ENCODE measurements around the gene B4GALNT3. TPM values are rescaled to one million over a fixed set of nuclear protein-coding genes. Genes with fewer than 3 reads are reported as not detected.
A peak's percentile ranks its signal among the peaks of the same experiment; 100 is the strongest.

The B4GALNT3 gene
- total and polyA plus RNA-seq, 2 experiments from 2014 or later, result 2.8 to 15.8 TPM

- no peaks in the 10 kb centered on the region for H3K9me2 ChIP-seq (ENCODE audit: insufficient read depth)
- DNase-seq (ENCODE audit: low spot score) (peak; percentile 26), ATAC-seq (no peak)
- no peaks in the 10 kb centered on the region for H3K36me3 ChIP-seq (ENCODE audit: insufficient read depth)
- H4K20me1 ChIP-seq (replicated peaks; ENCODE audit: insufficient read depth), result no peaks in the 10 kb centered on the region
- no peak overlapping the region for H3K4me2 ChIP-seq
- H3K36me3 Mint-ChIP-seq (ENCODE audit: low read depth), result peaks cover 3% of the 10 kb centered on the region; the same call in 1 of the 3 replicates
- H3K27me3 Mint-ChIP-seq (ENCODE audit: insufficient read depth, low read depth, poor library complexity), result peaks cover 8% of the 10 kb centered on the region
- no peaks in the 10 kb centered on the region for H3K9me3 Mint-ChIP-seq
- H2AFZ ChIP-seq, result no peak overlapping the region
- H3K4me1 ChIP-seq (ENCODE audit: insufficient read depth), result peaks cover 6% of the 10 kb centered on the region; the same call in 1 of the 2 replicates
- no peak overlapping the region for H3K27ac ChIP-seq (ENCODE audit: low read depth)
- no peaks in the 10 kb centered on the region for H3F3A ChIP-seq (replicated peaks; ENCODE audit: low read depth)
- peaks cover 7% of the 10 kb centered on the region for H3K27me3 ChIP-seq (ENCODE audit: insufficient read depth)
- no peak overlapping the region for H3K27ac Mint-ChIP-seq
- no peak overlapping the region; the same call in 1 of the 2 replicates for H3K4me3 ChIP-seq
- no peaks in the 10 kb centered on the region for H3K79me2 ChIP-seq (replicated peaks; ENCODE audit: insufficient read depth)
- peaks cover 11% of the 10 kb centered on the region for H3K4me1 Mint-ChIP-seq
- TF ChIP-seq JUNB (IDR thresholded peaks at IDR 0.05; ENCODE audit: unreplicated experiment), result no peak
- no peak for TF ChIP-seq REST (IDR thresholded peaks at IDR 0.05; ENCODE audit: unreplicated experiment)
- TF ChIP-seq POLR2AphosphoS5 (IDR thresholded peaks at IDR 0.05; ENCODE audit: low read depth), result no peak
- no peak for TF ChIP-seq ETS1 (IDR thresholded peaks at IDR 0.05)
- no peak for TF ChIP-seq CREB1 (CRISPR knock-in tag; IDR thresholded peaks at IDR 0.05; ENCODE audit: low read depth)
- no peak for TF ChIP-seq ZNF462 (CRISPR knock-in tag; IDR thresholded peaks at IDR 0.05)
- no peak for TF ChIP-seq CTCF (conservative IDR thresholded peaks at IDR 0.05; ENCODE audit: low read depth in 2 of 2)
- TF ChIP-seq EZH2phosphoT487 (IDR thresholded peaks at IDR 0.05; ENCODE audit: unreplicated experiment), result no peak
- TF ChIP-seq ZNF114 (CRISPR knock-in tag; IDR thresholded peaks at IDR 0.05), result no peak
- TF ChIP-seq EZH2 (IDR thresholded peaks at IDR 0.05; ENCODE audit: low read depth, unreplicated experiment), result no peak
- TF ChIP-seq ZNF331 (CRISPR knock-in tag; IDR thresholded peaks at IDR 0.05; ENCODE audit: low read depth), result no peak
- no peak for TF ChIP-seq NANOG (IDR thresholded peaks at IDR 0.05; ENCODE audit: borderline replicate concordance)
- TF ChIP-seq STAT1 (IDR thresholded peaks at IDR 0.05; ENCODE audit: unreplicated experiment), result no peak
- H3K4me3 Mint-ChIP-seq, result no peak overlapping the region; the same call in 2 of the 3 replicates
Observed at GRCh38 chr12:545835-546234, 86.1 kb downstream of the B4GALNT3 start.
